A673 (cell line): ENCODE results near the gene APBB2. TPM values are rescaled to one million over a fixed set of nuclear protein-coding genes. Genes with fewer than 3 reads are reported as not detected.

ENCODE experiments used
- BruUV-seq: library from RNA; stranded (reverse); fragments of 400-500 nt; replicated peaks from 2 replicates; lab custom pipeline; 2021; lab: Mats Ljungman, UMichigan
- CTCF ChIA-PET: fragments of 300-600 bp; sonication (Branson Sonifier 250); formaldehyde crosslinking; loops from one replicate; lab custom pipeline; 2022; ENCODE audit warnings: antibody characterized with exemption; lab: Charles Lee
- POLR2A ChIA-PET: fragments of 300-600 bp; sonication (Branson Sonifier 250); formaldehyde crosslinking; loops from one replicate; lab custom pipeline; 2022; ENCODE audit warnings: antibody characterized with exemption; ENCODE audit not compliant: low non-redundant PET; lab: Charles Lee
- DNase-seq: peaks from one replicate; pipeline ENCODE4 v3.0.0-alpha.2; 2015; ENCODE audit warnings: low spot score
- H3K27ac ChIP-seq: fragments of 200-600 bp; sonication (generic); 2 replicates; pipeline ENCODE4 v1.5.1; 2016; ENCODE audit warnings: mixed run types, low read depth, mild to moderate bottlenecking, mixed read lengths, antibody characterized with exemption, low read length; ENCODE audit not compliant: poor library complexity, severe bottlenecking
- H3K27me3 ChIP-seq: fragments of 200-600 bp; sonication (generic); replicated peaks from 2 replicates; pipeline ENCODE4 v1.6.1; 2017; ENCODE audit warnings: mixed run types, low read depth, mild to moderate bottlenecking, mixed read lengths, antibody characterized with exemption, low read length; ENCODE audit not compliant: insufficient read depth, poor library complexity
- H3K36me3 ChIP-seq: fragments of 200-600 bp; sonication (generic); 2 replicates; pipeline ENCODE4 v1.6.1; 2016; ENCODE audit warnings: mixed run types, mild to moderate bottlenecking, mixed read lengths, antibody characterized with exemption, low read length; ENCODE audit not compliant: insufficient read depth, poor library complexity, severe bottlenecking
- H3K4me1 ChIP-seq: fragments of 200-600 bp; sonication (generic); 2 replicates; pipeline ENCODE4 v1.6.1; 2017; ENCODE audit warnings: mixed run types, mild to moderate bottlenecking, mixed read lengths, antibody characterized with exemption, low read length; ENCODE audit not compliant: insufficient read depth, poor library complexity, severe bottlenecking
- H3K4me3 ChIP-seq: fragments of 200-600 bp; sonication (generic); 2 replicates; pipeline ENCODE4 v1.5.1; 2016; ENCODE audit warnings: low read depth, mixed run types, mild to moderate bottlenecking, mixed read lengths, low read length; ENCODE audit not compliant: poor library complexity, severe bottlenecking
- H3K9me3 ChIP-seq: fragments of 200-600 bp; sonication (generic); 2 replicates; pipeline ENCODE4 v1.6.1; 2016; ENCODE audit warnings: mixed run types, low read depth, mild to moderate bottlenecking, mixed read lengths, antibody characterized with exemption, low read length; ENCODE audit not compliant: poor library complexity, severe bottlenecking
- CTCF ChIP-seq: fragments of 300-800, 200-600 bp; sonication (generic); conservative IDR thresholded peaks from 2 replicates; pipeline ENCODE4 v1.5.1; 2017; ENCODE audit warnings: low read depth, mild to moderate bottlenecking, antibody characterized with exemption, low read length, moderate library complexity, mixed read lengths
- EZH2 ChIP-seq: fragments of 200-600 bp; sonication (generic); IDR thresholded peaks from 2 replicates; pipeline ENCODE4 v1.6.1; 2017; ENCODE audit warnings: borderline replicate concordance, low read depth, mild to moderate bottlenecking, mixed read lengths, antibody characterized with exemption, low read length; ENCODE audit not compliant: poor library complexity, severe bottlenecking
- intact Hi-C: fragments of 100-400 bp; cut with micrococcal nuclease; formaldehyde crosslinking; loops from one replicate; pipeline ENCODE4 v1.10.0; 2022; ENCODE audit not compliant: unreplicated experiment
- total RNA-seq: library from RNA; stranded (reverse); gene quantifications from 2 replicates; pipeline ENCODE4 v1.2.3, GENCODE V29; 2021

The APBB2 gene
- total RNA-seq, 1 experiment from 2014 or later, result 10.3 TPM

- ChIA-PET CTCF (interaction anchor here (0.6 kb wide), 1 partner anchor 312 kb away, joined by 4 read pairs; no protein-coding TSS in a partner anchor), POLR2A (no interaction called here)
- DNase-seq, result peak; percentile 34
- no peak overlapping the region for H3K27ac ChIP-seq
- no peaks in the 10 kb centered on the region for H3K36me3 ChIP-seq
- BruUV-seq, result no TSS peak
- intact Hi-C loops, result no loop called here
- H3K4me1 ChIP-seq, result peaks cover 31% of the 10 kb centered on the region
- no peaks in the 10 kb centered on the region for H3K27me3 ChIP-seq
- no peaks in the 10 kb centered on the region for H3K9me3 ChIP-seq
- TF ChIP-seq CTCF (peak; percentile 47), EZH2 (no peak)
- H3K4me3 ChIP-seq, result no peak overlapping the region
Observed at GRCh38 chr4:40916880-40917279, 297.5 kb downstream of the APBB2 start.

GRCh38 chr4:40916218-40916555 lies 298.2 kb downstream of the APBB2 start:
- Histone ChIP-seq H3K36me3 (no peaks in the 10 kb centered on the region), H3K9me3 (no peaks in the 10 kb centered on the region), H3K4me1 (peaks cover 31% of the 10 kb centered on the region), H3K27me3 (no peaks in the 10 kb centered on the region), H3K4me3 (no peak overlapping the region), H3K27ac (no peak overlapping the region)
- ChIA-PET CTCF (interaction anchor here (0.6 to 0.7 kb wide), 2 partner anchors 19 to 313 kb away, joined by 4 to 5 read pairs; no protein-coding TSS in a partner anchor), POLR2A (no interaction called here)
- DNase-seq, result no peak
- no peak for TF ChIP-seq CTCF
- TF ChIP-seq EZH2, result no peak
- intact Hi-C loops, result no loop called here
- BruUV-seq, result no TSS peak

- Histone ChIP-seq H3K9me3 (no peaks in the 10 kb centered on the region), H3K4me1 (peaks cover 31% of the 10 kb centered on the region), H3K36me3 (no peaks in the 10 kb centered on the region), H3K4me3 (no peak overlapping the region), H3K27ac (no peak overlapping the region), H3K27me3 (no peaks in the 10 kb centered on the region)
- BruUV-seq, result no TSS peak
- TF ChIP-seq EZH2, result no peak
- TF ChIP-seq CTCF, result no peak
- POLR2A ChIA-PET, result no interaction called here
- intact Hi-C loops, result no loop called here
- DNase-seq, result peak; percentile 50
- CTCF ChIA-PET, result interaction anchor here (0.7 kb wide), 1 partner anchor 18 kb away, joined by 5 read pairs; no protein-coding TSS in a partner anchor
Observed at GRCh38 chr4:40915318-40916217, 298.8 kb downstream of the APBB2 start.
